Astrocyte (in vitro differentiated cells and primary cell): ENCODE data around the gene VEGFB. TPM values are rescaled to one million over a fixed set of nuclear protein-coding genes. Genes with fewer than 3 reads are reported as not detected.

Source experiments
- DNase-seq: peaks from one replicate; pipeline ENCODE4 v3.0.0-alpha.2; 2010; ENCODE audit warnings: low read depth
- FAIRE-seq: peaks from 2 replicates; lab custom pipeline; 2011; peaks lifted over from hg19 to GRCh38; lab: Jason Lieb, UNC
- H2AFZ ChIP-seq: 2 replicates; pipeline ENCODE4 v1.6.0; 2012; ENCODE audit warnings: low read depth, low read length, inconsistent platforms
- H3K27ac ChIP-seq: 2 replicates; pipeline ENCODE4 v1.5.1; 2011; ENCODE audit warnings: low read depth, low read length, inconsistent platforms
- H3K27me3 ChIP-seq: 2 replicates; pipeline ENCODE4 v1.6.0; 2011; ENCODE audit warnings: low read length, inconsistent platforms; ENCODE audit not compliant: insufficient read depth
- H3K36me3 ChIP-seq: 2 replicates; pipeline ENCODE4 v1.5.1; 2011; ENCODE audit warnings: low read length, inconsistent platforms; ENCODE audit not compliant: insufficient read depth
- H3K4me1 ChIP-seq: 2 replicates; pipeline ENCODE4 v1.5.1; 2011; ENCODE audit warnings: low read length, inconsistent platforms; ENCODE audit not compliant: insufficient read depth
- H3K4me2 ChIP-seq: 2 replicates; pipeline ENCODE4 v1.6.0; 2012; ENCODE audit warnings: low read length, inconsistent platforms
- H3K4me3 ChIP-seq: 2 replicates; pipeline ENCODE4 v1.5.1; 2011; ENCODE audit warnings: low read depth, mild to moderate bottlenecking, low read length, inconsistent platforms; ENCODE audit not compliant: insufficient read depth
- H3K79me2 ChIP-seq: 2 replicates; pipeline ENCODE4 v1.6.0; 2012; ENCODE audit warnings: mild to moderate bottlenecking, low read length, inconsistent platforms; ENCODE audit not compliant: insufficient read depth
- H3K9ac ChIP-seq: 2 replicates; pipeline ENCODE4 v1.6.0; 2012; ENCODE audit warnings: mild to moderate bottlenecking, low read length, inconsistent platforms
- H3K9me3 ChIP-seq: 2 replicates; pipeline ENCODE4 v1.5.1; 2012; ENCODE audit warnings: low read depth, mild to moderate bottlenecking, low read length, inconsistent platforms; ENCODE audit not compliant: insufficient read depth
- H4K20me1 ChIP-seq: 2 replicates; pipeline ENCODE4 v1.6.0; 2012; ENCODE audit warnings: low read length, inconsistent platforms; ENCODE audit not compliant: insufficient read depth
- H3K27ac Mint-ChIP-seq: one replicate; pipeline ENCODE4 v1.8.0; 2021; ENCODE audit warnings: mild to moderate bottlenecking, mixed read lengths; ENCODE audit not compliant: unreplicated experiment
- H3K27me3 Mint-ChIP-seq: one replicate; pipeline ENCODE4 v1.8.0; 2021; ENCODE audit warnings: low read depth, mixed read lengths; ENCODE audit not compliant: unreplicated experiment
- H3K36me3 Mint-ChIP-seq: one replicate; pipeline ENCODE4 v1.8.0; 2021; ENCODE audit warnings: low read depth, mixed read lengths; ENCODE audit not compliant: unreplicated experiment
- H3K4me1 Mint-ChIP-seq: one replicate; pipeline ENCODE4 v1.8.0; 2021; ENCODE audit warnings: low read depth, mixed read lengths; ENCODE audit not compliant: unreplicated experiment
- H3K4me3 Mint-ChIP-seq: one replicate; pipeline ENCODE4 v1.8.0; 2021; ENCODE audit warnings: mild to moderate bottlenecking, moderate library complexity, mixed read lengths; ENCODE audit not compliant: unreplicated experiment
- H3K9me3 Mint-ChIP-seq: one replicate; pipeline ENCODE4 v1.8.0; 2021; ENCODE audit warnings: mild to moderate bottlenecking, mixed read lengths; ENCODE audit not compliant: unreplicated experiment
- CTCF ChIP-seq: IDR thresholded peaks from 2 replicates; pipeline ENCODE4 v1.5.1; 2011; ENCODE audit warnings: low read depth, mild to moderate bottlenecking, inconsistent platforms, low read length, moderate library complexity; ENCODE audit not compliant: insufficient read depth
- EZH2 ChIP-seq: IDR thresholded peaks from 2 replicates; pipeline ENCODE4 v1.6.1; 2012; ENCODE audit warnings: mild to moderate bottlenecking, low read length, inconsistent platforms; ENCODE audit not compliant: insufficient read depth
- total RNA-seq: library from RNA; stranded (reverse); gene quantifications from 2 replicates; pipeline ENCODE4 v1.2.1, GENCODE V29; 2021

Gene VEGFB
- total RNA-seq, 1 donor from 2014 or later = 30.4 TPM

GRCh38 chr11:64207256-64208085, 26.9 kb upstream of the VEGFB start:
- peaks cover 20% of the 10 kb centered on the region for H4K20me1 ChIP-seq
- peak overlapping the region; percentile 75 for H3K4me2 ChIP-seq
- H3K27me3 ChIP-seq = no peaks in the 10 kb centered on the region
- H3K36me3 Mint-ChIP-seq = peaks cover 21% of the 10 kb centered on the region
- FAIRE-seq (no peak), DNase-seq (peak; percentile 73)
- peaks cover 21% of the 10 kb centered on the region for H3K36me3 ChIP-seq
- H3K4me3 ChIP-seq = no peak overlapping the region
- no peak overlapping the region for H3K4me3 Mint-ChIP-seq
- peak overlapping the region; percentile 38 for H3K9ac ChIP-seq
- TF ChIP-seq EZH2 = no peak
- TF ChIP-seq CTCF = no peak
- H3K27me3 Mint-ChIP-seq = no peaks in the 10 kb centered on the region
- peaks cover 25% of the 10 kb centered on the region for H3K4me1 ChIP-seq
- peak overlapping the region; percentile 65 for H3K27ac ChIP-seq
- peaks cover 17% of the 10 kb centered on the region for H3K4me1 Mint-ChIP-seq
- H2AFZ ChIP-seq = peak overlapping the region; percentile 30
- H3K9me3 ChIP-seq = no peaks in the 10 kb centered on the region
- H3K79me2 ChIP-seq = no peaks in the 10 kb centered on the region
- peak overlapping the region; percentile 78 for H3K27ac Mint-ChIP-seq
- no peaks in the 10 kb centered on the region for H3K9me3 Mint-ChIP-seq

GRCh38 chr11:64208086-64208795, 26.1 kb upstream of the VEGFB start:
- H4K20me1 ChIP-seq = peaks cover 14% of the 10 kb centered on the region
- no peak overlapping the region for H3K4me3 ChIP-seq
- H3K9me3 ChIP-seq = no peaks in the 10 kb centered on the region
- peaks cover 15% of the 10 kb centered on the region for H3K4me1 Mint-ChIP-seq
- H3K4me3 Mint-ChIP-seq = no peak overlapping the region
- DNase-seq (no peak), FAIRE-seq (no peak)
- peaks cover 25% of the 10 kb centered on the region for H3K4me1 ChIP-seq
- H3K27ac Mint-ChIP-seq = no peak overlapping the region
- H3K9ac ChIP-seq = peak overlapping the region; percentile 38
- H3K9me3 Mint-ChIP-seq = no peaks in the 10 kb centered on the region
- peak overlapping the region; percentile 75 for H3K4me2 ChIP-seq
- peak overlapping the region; percentile 30 for H2AFZ ChIP-seq
- H3K36me3 Mint-ChIP-seq = peaks cover 19% of the 10 kb centered on the region
- peak overlapping the region; percentile 65 for H3K27ac ChIP-seq
- H3K36me3 ChIP-seq = peaks cover 14% of the 10 kb centered on the region
- no peaks in the 10 kb centered on the region for H3K27me3 ChIP-seq
- TF ChIP-seq CTCF (no peak), EZH2 (no peak)
- H3K27me3 Mint-ChIP-seq = no peaks in the 10 kb centered on the region
- no peaks in the 10 kb centered on the region for H3K79me2 ChIP-seq
